ENCODE measurements around the gene C7orf57.

GRCh38 chr7:48097521-48098231 lies 62.3 kb downstream of the C7orf57 start:
- TF ChIP-seq POLR2AphosphoS5 (IDR thresholded peaks at IDR 0.05; ENCODE audit: low read depth, low read length) (no peak; the same call in 1 of the 2 replicates), CTCF (IDR thresholded peaks at IDR 0.05) (no peak), REST (IDR thresholded peaks at IDR 0.05; ENCODE audit: insufficient read depth in 1 of 2, low read depth in 2 of 2, low read length in 1 of 2) (no peak), SIN3A (IDR thresholded peaks at IDR 0.05; ENCODE audit: borderline replicate concordance, insufficient read depth, low read depth, low read length) (no peak)
